Gastroesophageal sphincter (tissue), 4 donors: ENCODE measurements around the gene SMIM14. TPM values are rescaled to one million over a fixed set of nuclear protein-coding genes. Genes with fewer than 3 reads are reported as not detected.

Source experiments
- ATAC-seq: fragments of 150-250 bp; one replicate; pipeline ENCODE4 v1.9.1; 2016; ENCODE audit warnings: mild to moderate bottlenecking, moderate library complexity
- H3K27ac ChIP-seq, 4 donors: fragments of 200-600 bp; sonication (generic) in 3 of 4; 1 replicate in 3 of 4; 2 replicates in 1 of 4; pipeline ENCODE4 v1.5.1; 2016 to 2019
- H3K27me3 ChIP-seq: fragments of 200-600 bp; sonication (generic); one replicate; pipeline ENCODE4 v1.5.1; 2019
- H3K36me3 ChIP-seq, 2 donors: fragments of 200-600 bp; sonication (generic); one replicate each; pipeline ENCODE4 v1.5.1; 2019; ENCODE audit warnings: control low read depth in 1 of 2
- H3K4me1 ChIP-seq, 3 donors: fragments of 200-600 bp; sonication (generic); 1 replicate in 2 of 3; 2 replicates in 1 of 3; pipeline ENCODE4 v1.5.1; 2016 to 2019; ENCODE audit warnings: control low read depth in 2 of 3
- H3K4me3 ChIP-seq, 2 donors: fragments of 200-600 bp; sonication (generic); one replicate each; pipeline ENCODE4 v1.5.1; 2019; ENCODE audit warnings: mild to moderate bottlenecking in 1 of 2, moderate library complexity in 1 of 2
- H3K9me3 ChIP-seq, 3 donors: fragments of 200-600 bp; sonication (generic); one replicate each; pipeline ENCODE4 v1.5.1; 2017 to 2019; ENCODE audit warnings: control low read depth in 2 of 3
- EP300 ChIP-seq: sonication (generic); formaldehyde crosslinking; IDR thresholded peaks from one replicate; pipeline ENCODE4 v1.6.1; 2017; ENCODE audit warnings: antibody characterized with exemption, mild to moderate bottlenecking
- POLR2A ChIP-seq, 2 donors: fragments of 450-650 bp; IDR thresholded peaks; one replicate each; pipeline ENCODE4 v1.6.1; 2017; ENCODE audit warnings: antibody characterized with exemption in 2 of 2, mild to moderate bottlenecking in 2 of 2, moderate library complexity in 1 of 2
- POLR2AphosphoS5 ChIP-seq: sonication (generic); formaldehyde crosslinking; IDR thresholded peaks from one replicate; pipeline ENCODE4 v1.6.1; 2017; ENCODE audit warnings: antibody characterized with exemption
- WGBS, 2 donors: methylation state at CpG; one replicate each; pipeline ENCODE4 v1.1.5; 2018; ENCODE audit warnings: low coverage in 1 of 2; 5-methylcytosine and 5-hydroxymethylcytosine counted together
- total RNA-seq, 4 donors: library from RNA; depleted of rRNA; stranded (reverse); fragments of >200 nt; gene quantifications; one replicate each; pipeline ENCODE4 v1.1.0, GENCODE V29; 2016
- TF ChIP-seq, protein P1 (sequence below), 4 experiments: fragments of 200-600 bp in 2 of 4; fragments of 450-650 bp in 2 of 4; sonication (generic) in 1 of 4; IDR thresholded peaks; one replicate each; pipeline ENCODE4 v1.5.1; 2017 to 2019; ENCODE audit warnings: antibody characterized with exemption in 4 of 4, mild to moderate bottlenecking in 2 of 4, moderate library complexity in 2 of 4

The SMIM14 gene
- total RNA-seq, 4 donors from 2014 or later: 32.9 to 70.4 (median 41.3) TPM

DNA sequence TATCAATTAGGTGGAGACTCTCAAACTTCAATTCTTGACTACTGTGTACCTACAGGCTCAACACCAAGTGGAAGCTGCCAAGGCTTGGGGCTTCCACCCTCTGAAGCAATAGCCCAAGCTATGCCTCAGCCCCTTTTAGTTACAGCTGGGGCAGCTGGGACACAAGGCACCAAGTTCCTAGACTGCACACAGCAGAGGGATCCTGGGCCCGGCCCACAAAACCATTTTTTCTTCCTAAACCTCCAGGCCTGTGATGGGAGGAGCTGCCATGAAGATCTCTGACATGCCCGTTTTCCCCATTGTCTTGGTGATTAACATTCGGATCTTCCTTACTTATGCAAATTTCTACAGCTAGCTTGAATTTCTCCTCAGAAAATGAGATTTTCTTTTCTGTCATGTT, 108.0 kb downstream of the SMIM14 start:
- no peak overlapping the region for H3K4me3 ChIP-seq
- TF ChIP-seq POLR2A (IDR thresholded peaks at IDR 0.05) (no peak), EP300 (no peak), POLR2AphosphoS5 (no peak)
- TF ChIP-seq, protein P1, sequence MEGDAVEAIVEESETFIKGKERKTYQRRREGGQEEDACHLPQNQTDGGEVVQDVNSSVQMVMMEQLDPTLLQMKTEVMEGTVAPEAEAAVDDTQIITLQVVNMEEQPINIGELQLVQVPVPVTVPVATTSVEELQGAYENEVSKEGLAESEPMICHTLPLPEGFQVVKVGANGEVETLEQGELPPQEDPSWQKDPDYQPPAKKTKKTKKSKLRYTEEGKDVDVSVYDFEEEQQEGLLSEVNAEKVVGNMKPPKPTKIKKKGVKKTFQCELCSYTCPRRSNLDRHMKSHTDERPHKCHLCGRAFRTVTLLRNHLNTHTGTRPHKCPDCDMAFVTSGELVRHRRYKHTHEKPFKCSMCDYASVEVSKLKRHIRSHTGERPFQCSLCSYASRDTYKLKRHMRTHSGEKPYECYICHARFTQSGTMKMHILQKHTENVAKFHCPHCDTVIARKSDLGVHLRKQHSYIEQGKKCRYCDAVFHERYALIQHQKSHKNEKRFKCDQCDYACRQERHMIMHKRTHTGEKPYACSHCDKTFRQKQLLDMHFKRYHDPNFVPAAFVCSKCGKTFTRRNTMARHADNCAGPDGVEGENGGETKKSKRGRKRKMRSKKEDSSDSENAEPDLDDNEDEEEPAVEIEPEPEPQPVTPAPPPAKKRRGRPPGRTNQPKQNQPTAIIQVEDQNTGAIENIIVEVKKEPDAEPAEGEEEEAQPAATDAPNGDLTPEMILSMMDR (IDR thresholded peaks at IDR 0.05): no peak
- H3K27ac ChIP-seq: no peak overlapping the region
- no peak for ATAC-seq
- no peaks in the 10 kb centered on the region for H3K27me3 ChIP-seq
- no peaks in the 10 kb centered on the region for H3K9me3 ChIP-seq
- H3K4me1 ChIP-seq: peaks cover 0 to 21% (median 8%) of the 10 kb centered on the region in 3 donors
- WGBS, 2 donors: 93 to 96% methylated on average over 3 of the region's 3 CpGs
- H3K36me3 ChIP-seq: peaks cover 0 to 44% of the 10 kb centered on the region in 2 donors

DNA sequence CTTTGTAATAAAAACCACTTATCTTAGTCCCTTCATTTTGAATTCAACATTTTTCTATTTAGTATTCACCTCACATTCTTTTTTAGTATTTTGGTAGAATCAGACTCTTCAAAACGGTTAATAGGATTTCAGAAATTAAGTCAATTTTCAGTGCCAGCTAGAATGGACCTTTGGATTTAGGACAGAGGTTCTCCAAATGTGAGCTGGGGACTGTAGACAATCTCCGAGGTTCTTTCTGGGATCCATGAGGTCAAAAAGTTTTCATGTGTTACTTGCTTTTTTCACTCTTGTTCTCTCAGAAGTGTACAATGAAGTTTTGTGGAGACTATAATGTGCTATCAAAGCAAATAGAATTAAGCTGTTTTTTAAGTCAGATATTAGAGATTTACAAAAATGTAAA, 109.1 kb downstream of the SMIM14 start:
- Histone ChIP-seq H3K9me3 (no peaks in the 10 kb centered on the region), H3K27me3 (no peaks in the 10 kb centered on the region), H3K36me3 (peaks cover 0 to 33% of the 10 kb centered on the region in 2 donors), H3K4me1 (peaks cover 0 to 33% (median 8%) of the 10 kb centered on the region in 3 donors), H3K27ac (peak overlapping the region in 1 of 4 donors; percentile 94), H3K4me3 (no peak overlapping the region)
- TF ChIP-seq, protein P1 (IDR thresholded peaks at IDR 0.05): no peak
- TF ChIP-seq POLR2AphosphoS5 (no peak), POLR2A (IDR thresholded peaks at IDR 0.05) (no peak), EP300 (no peak)
- WGBS, 2 donors: 89 to 95% methylated on average over 2 of the region's 2 CpGs
- no peak for ATAC-seq

DNA sequence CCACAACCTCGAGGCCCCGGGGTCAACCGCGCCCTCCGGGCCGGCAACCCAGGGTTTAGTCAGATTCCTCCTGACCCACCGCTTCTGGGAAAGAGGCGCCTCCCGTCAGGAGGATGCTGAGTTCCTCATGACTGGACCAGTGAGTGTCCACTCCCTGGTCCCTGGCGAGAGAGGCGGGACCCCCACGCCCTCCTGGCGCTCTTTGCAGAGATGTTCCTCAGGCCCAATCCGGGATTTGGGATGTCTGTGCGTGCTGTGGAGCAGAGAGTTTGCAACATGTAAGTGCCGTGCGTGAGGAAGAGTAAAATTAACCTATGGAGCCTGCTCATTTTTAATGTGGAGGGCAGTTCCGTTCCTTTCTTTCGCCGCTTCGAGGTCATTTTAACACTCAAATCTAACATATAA, 110.6 kb downstream of the SMIM14 start:
- WGBS, 2 donors: 4 to 5% methylated on average over 5 to 8 of the region's 21 CpGs
- H3K36me3 ChIP-seq: peaks cover 0 to 18% of the 10 kb centered on the region in 2 donors
- TF ChIP-seq, protein P1 (IDR thresholded peaks at IDR 0.05): peak in 1 of 4 experiments; percentile 1
- TF ChIP-seq EP300: no peak
- no peaks in the 10 kb centered on the region for H3K9me3 ChIP-seq
- H3K4me1 ChIP-seq: peaks cover 0 to 33% (median 8%) of the 10 kb centered on the region in 3 donors
- peak; percentile 64 for ATAC-seq
- H3K4me3 ChIP-seq: peak overlapping the region; percentile 47 to 87
- no peaks in the 10 kb centered on the region for H3K27me3 ChIP-seq
- peak overlapping the region; percentile 63 to 99 (median 95) for H3K27ac ChIP-seq

DNA sequence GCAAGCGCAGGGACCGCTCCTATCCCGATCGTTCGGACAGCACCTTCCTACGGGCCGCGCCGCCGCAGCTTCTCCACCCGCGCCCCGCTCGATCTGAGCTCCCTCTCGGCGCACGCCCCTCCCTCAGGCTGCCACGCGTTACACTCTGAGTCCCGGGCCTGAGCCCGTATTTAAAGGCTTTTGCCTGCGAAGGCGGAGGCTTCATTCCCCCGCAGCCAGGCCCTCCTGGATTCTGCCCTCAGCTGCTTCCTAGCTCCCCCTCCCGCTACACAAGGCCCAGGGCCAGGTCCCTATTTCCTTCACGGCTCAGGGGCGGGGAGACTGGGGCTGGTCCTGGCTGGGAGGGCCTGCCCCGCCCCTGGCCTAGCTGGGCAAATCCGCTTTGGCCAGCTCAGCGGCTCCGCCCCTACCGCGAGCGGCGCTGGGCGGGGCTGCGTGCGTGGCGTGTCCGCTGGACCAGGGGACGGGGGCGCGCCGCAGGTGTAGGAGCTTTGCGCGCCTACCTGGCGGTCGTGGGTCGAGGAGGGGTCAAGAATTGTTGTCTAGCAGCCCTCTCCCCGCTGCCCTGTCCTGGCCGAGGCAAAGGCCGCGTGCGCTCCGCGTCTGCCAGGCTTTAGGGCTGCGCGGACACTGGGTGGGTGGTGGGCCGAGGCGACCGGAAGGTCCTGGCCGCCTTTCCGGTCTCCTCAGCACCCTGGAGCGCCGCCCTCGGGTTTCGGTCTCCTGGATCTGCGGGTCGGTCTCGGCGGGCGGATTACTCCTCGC, 111.2 kb downstream of the SMIM14 start, which contains the start of gene UGDH:
TSS of gene UGDH (minus strand) at position 144 of the 765 bp plus-strand sequence. CDS start 5,927 bp downstream, outside the sequence.
- H3K4me3 ChIP-seq: peak within 1 kb of the TSS; percentile 47 to 87
- H3K27me3 ChIP-seq: no peaks in the 10 kb centered on the region
- H3K4me1 ChIP-seq: peaks cover 0 to 33% (median 8%) of the 10 kb centered on the region in 3 donors
- no peaks in the 10 kb centered on the region for H3K9me3 ChIP-seq
- peaks cover 0 to 12% of the 10 kb centered on the region in 2 donors for H3K36me3 ChIP-seq
- ATAC-seq: peak; percentile 98
- peak within 1 kb of the TSS; percentile 70 to 99 (median 95) for H3K27ac ChIP-seq
- TF ChIP-seq, protein P1 (IDR thresholded peaks at IDR 0.05): peak in 2 of 4 experiments; percentile 2 to 47
- TF ChIP-seq EP300: no peak
- peak; percentile 87 for TF ChIP-seq POLR2AphosphoS5
- TF ChIP-seq POLR2A (IDR thresholded peaks at IDR 0.05): peak; percentile 82 to 83
- WGBS, 2 donors: 0% methylated on average over 3 to 32 of the region's 73 CpGs
